ENCODE measurements around the gene KIAA1755. TPM values are rescaled to one million over a fixed set of nuclear protein-coding genes. Genes with fewer than 3 reads are reported as not detected.

The KIAA1755 gene
- total RNA-seq, 1 experiment from 2014 or later: not detected

GRCh38 chr20:38230957-38231526, 29.5 kb downstream of the KIAA1755 start:
- H3K27me3 ChIP-seq (replicated peaks; ENCODE audit: insufficient read depth, low read depth, low read length, poor library complexity): no peaks in the 10 kb centered on the region
- H3K9me3 ChIP-seq (ENCODE audit: low read depth, low read length, poor library complexity, severe bottlenecking): no peaks in the 10 kb centered on the region
- no peaks in the 10 kb centered on the region for H3K36me3 ChIP-seq (ENCODE audit: insufficient read depth, low read length, poor library complexity, severe bottlenecking)
- no peak overlapping the region for H3K27ac ChIP-seq (ENCODE audit: low read depth, low read length, poor library complexity, severe bottlenecking)
- no peaks in the 10 kb centered on the region for H3K4me1 ChIP-seq (ENCODE audit: insufficient read depth, low read length, poor library complexity, severe bottlenecking)
- no peak for DNase-seq (ENCODE audit: low spot score)
- TF ChIP-seq EZH2 (IDR thresholded peaks at IDR 0.05; ENCODE audit: borderline replicate concordance, low read depth, low read length, poor library complexity, severe bottlenecking): no peak
- no peak for TF ChIP-seq CTCF (conservative IDR thresholded peaks at IDR 0.05; ENCODE audit: low read depth, low read length)
- CTCF ChIA-PET: interaction anchor here (0.6 kb wide), 1 partner anchor 14 kb away, joined by 7 read pairs; no protein-coding TSS in a partner anchor
- no TSS peak for BruUV-seq (replicated peaks)
- POLR2A ChIA-PET (ENCODE audit: low non-redundant PET): interaction anchor here (0.7 kb wide), 1 partner anchor 10 kb away, joined by 3 read pairs; no protein-coding TSS in a partner anchor
- intact Hi-C loops (cut with micrococcal nuclease; ENCODE audit: unreplicated experiment): no loop called here
- H3K4me3 ChIP-seq (ENCODE audit: low read depth, low read length, poor library complexity, severe bottlenecking): no peak overlapping the region

GRCh38 chr20:38230253-38230551, 30.3 kb downstream of the KIAA1755 start:
- no TSS peak for BruUV-seq (replicated peaks)
- H3K4me3 ChIP-seq (ENCODE audit: low read depth, low read length, poor library complexity, severe bottlenecking): no peak overlapping the region
- intact Hi-C loops (cut with micrococcal nuclease; ENCODE audit: unreplicated experiment): no loop called here
- H3K27me3 ChIP-seq (replicated peaks; ENCODE audit: insufficient read depth, low read depth, low read length, poor library complexity): no peaks in the 10 kb centered on the region
- no peaks in the 10 kb centered on the region for H3K4me1 ChIP-seq (ENCODE audit: insufficient read depth, low read length, poor library complexity, severe bottlenecking)
- H3K36me3 ChIP-seq (ENCODE audit: insufficient read depth, low read length, poor library complexity, severe bottlenecking): no peaks in the 10 kb centered on the region
- no peaks in the 10 kb centered on the region for H3K9me3 ChIP-seq (ENCODE audit: low read depth, low read length, poor library complexity, severe bottlenecking)
- no peak overlapping the region for H3K27ac ChIP-seq (ENCODE audit: low read depth, low read length, poor library complexity, severe bottlenecking)
- TF ChIP-seq EZH2 (IDR thresholded peaks at IDR 0.05; ENCODE audit: borderline replicate concordance, low read depth, low read length, poor library complexity, severe bottlenecking): no peak
- no peak for TF ChIP-seq CTCF (conservative IDR thresholded peaks at IDR 0.05; ENCODE audit: low read depth, low read length)
- CTCF ChIA-PET: interaction anchor here (0.7 to 1.5 kb wide), 2 partner anchors 178 to 399 kb away, joined by 3 to 4 read pairs; no protein-coding TSS in a partner anchor
- DNase-seq (ENCODE audit: low spot score): no peak
- POLR2A ChIA-PET (ENCODE audit: low non-redundant PET): no interaction called here

GRCh38 chr20:38229376-38230252, 30.9 kb downstream of the KIAA1755 start:
- H3K27ac ChIP-seq (ENCODE audit: low read depth, low read length, poor library complexity, severe bottlenecking): no peak overlapping the region
- intact Hi-C loops (cut with micrococcal nuclease; ENCODE audit: unreplicated experiment): loop anchor here (1.0 kb wide), 1 partner anchor 179 kb away; no protein-coding TSS in a partner anchor
- no peaks in the 10 kb centered on the region for H3K4me1 ChIP-seq (ENCODE audit: insufficient read depth, low read length, poor library complexity, severe bottlenecking)
- POLR2A ChIA-PET (ENCODE audit: low non-redundant PET): no interaction called here
- no peak overlapping the region for H3K4me3 ChIP-seq (ENCODE audit: low read depth, low read length, poor library complexity, severe bottlenecking)
- CTCF ChIA-PET: interaction anchor here (0.7 to 1.5 kb wide), 2 partner anchors 179 to 399 kb away, joined by 3 to 4 read pairs; no protein-coding TSS in a partner anchor
- BruUV-seq (replicated peaks): no TSS peak
- H3K9me3 ChIP-seq (ENCODE audit: low read depth, low read length, poor library complexity, severe bottlenecking): no peaks in the 10 kb centered on the region
- no peak for DNase-seq (ENCODE audit: low spot score)
- H3K27me3 ChIP-seq (replicated peaks; ENCODE audit: insufficient read depth, low read depth, low read length, poor library complexity): no peaks in the 10 kb centered on the region
- peak; percentile 61 for TF ChIP-seq CTCF (conservative IDR thresholded peaks at IDR 0.05; ENCODE audit: low read depth, low read length)
- no peak for TF ChIP-seq EZH2 (IDR thresholded peaks at IDR 0.05; ENCODE audit: borderline replicate concordance, low read depth, low read length, poor library complexity, severe bottlenecking)
- no peaks in the 10 kb centered on the region for H3K36me3 ChIP-seq (ENCODE audit: insufficient read depth, low read length, poor library complexity, severe bottlenecking)
